Activated CD4-positive, alpha-beta T cell treated with anti-CD3 and anti-CD28 coated beads, Interleukin-2, amount 50 U/mL, for 48 hours (primary cell): ENCODE measurements around the gene MYO9B.
A peak's percentile ranks its signal among the peaks of the same experiment; 100 is the strongest.

Source experiments
- DNase-seq, 2 experiments: peaks; one replicate each; pipeline ENCODE4 v3.0.0-alpha.2; 2020

MYO9B gene

GRCh38 chr19:17226002-17226933 is 150.7 kb downstream of the MYO9B start, which contains the start of gene OCEL1:
OCEL1 (plus strand) TSS chr19:17226226; CDS start chr19:17226248, 22 bp downstream.
- DNase-seq, result peak; percentile 97 to 98

DNA sequence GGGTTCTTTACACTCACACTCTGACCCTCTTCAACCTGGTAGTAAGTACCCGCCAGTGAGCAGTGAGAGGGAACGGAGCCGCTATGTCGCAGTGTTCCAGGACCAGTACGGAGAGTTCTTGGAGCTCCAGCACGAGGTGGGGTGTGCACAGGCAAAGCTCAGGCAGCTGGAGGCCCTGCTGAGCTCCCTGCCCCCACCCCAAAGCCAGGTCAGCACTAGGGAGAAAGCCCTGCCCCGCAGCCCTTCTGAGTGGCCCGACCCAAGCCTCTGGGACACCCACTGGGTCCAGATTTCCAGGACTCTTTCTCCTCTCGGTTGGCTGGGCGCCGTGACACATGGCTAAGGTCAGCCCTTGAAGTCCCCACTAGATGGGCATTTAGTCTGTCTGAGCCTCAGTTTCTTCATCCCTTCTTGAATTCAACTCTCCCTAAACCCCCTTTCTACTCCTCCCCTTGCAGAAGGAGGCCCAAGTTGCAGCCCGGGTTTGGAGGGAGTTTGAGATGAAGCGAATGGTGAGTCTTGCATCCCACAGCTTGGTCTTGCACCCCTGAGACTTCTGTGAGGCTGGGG is 152.3 kb downstream of the MYO9B start:
- DNase-seq, result no peak

- no peak for DNase-seq
Measured at GRCh38 chr19:17229890-17230289, 154.3 kb downstream of the MYO9B start.

DNA sequence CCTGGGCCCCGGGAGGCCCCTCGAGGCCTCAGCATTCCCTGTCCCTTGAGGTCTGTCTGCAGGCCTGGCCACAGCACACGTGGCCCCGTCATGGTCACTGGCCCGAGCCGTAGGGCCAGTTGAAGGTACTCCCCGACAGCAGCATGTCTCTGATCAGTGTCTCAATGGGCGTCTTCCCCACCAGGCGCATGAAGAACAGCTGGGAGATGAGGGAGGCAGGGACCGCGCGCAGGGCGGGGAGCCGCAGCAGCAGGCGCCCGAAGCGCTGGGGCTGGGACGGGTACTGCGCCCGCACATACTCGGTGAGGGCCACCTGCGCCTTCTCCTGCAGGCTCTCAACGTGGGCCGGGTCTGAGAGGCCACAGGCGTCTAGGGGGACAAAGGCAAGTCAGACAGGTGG is 156.7 kb downstream of the MYO9B start:
- DNase-seq, result no peak

- peak; percentile 76 to 83 for DNase-seq
Measured at GRCh38 chr19:17234911-17235299, 159.3 kb downstream of the MYO9B start.

DNA sequence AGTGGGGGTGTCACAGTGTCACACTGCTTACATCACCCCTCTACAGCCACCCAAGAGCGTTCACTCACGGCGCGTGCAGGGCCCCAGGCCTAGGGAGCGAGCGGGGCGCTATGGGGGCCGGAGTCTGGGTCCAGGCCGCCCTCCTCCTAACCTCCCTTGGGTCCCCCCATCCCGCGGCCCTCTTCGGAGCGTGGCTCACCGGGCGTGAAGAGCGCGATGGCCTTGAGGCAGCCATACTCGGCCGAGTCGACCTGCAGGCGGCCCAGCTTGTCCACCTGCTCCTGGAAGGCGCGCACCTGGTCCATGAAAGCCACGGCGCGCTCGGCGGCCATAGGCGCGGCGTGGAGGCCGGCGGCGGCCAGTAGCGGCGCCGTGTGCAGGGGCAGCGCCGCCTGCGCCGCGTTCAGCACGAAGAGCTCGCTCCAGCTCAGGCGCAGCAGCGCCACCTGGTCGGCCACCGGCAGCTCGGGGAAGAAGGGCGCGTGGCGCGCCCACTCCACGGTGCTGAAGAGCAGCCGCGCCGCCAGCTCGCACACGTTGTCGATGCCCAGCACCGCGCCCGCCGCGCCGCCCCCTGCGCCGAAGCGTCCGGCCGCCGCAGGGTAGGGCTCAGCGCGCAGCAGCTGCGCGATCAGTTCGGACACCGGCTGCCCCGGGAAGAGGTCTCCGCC is 159.9 kb downstream of the MYO9B start:
- peak; percentile 69 to 72 for DNase-seq

DNA sequence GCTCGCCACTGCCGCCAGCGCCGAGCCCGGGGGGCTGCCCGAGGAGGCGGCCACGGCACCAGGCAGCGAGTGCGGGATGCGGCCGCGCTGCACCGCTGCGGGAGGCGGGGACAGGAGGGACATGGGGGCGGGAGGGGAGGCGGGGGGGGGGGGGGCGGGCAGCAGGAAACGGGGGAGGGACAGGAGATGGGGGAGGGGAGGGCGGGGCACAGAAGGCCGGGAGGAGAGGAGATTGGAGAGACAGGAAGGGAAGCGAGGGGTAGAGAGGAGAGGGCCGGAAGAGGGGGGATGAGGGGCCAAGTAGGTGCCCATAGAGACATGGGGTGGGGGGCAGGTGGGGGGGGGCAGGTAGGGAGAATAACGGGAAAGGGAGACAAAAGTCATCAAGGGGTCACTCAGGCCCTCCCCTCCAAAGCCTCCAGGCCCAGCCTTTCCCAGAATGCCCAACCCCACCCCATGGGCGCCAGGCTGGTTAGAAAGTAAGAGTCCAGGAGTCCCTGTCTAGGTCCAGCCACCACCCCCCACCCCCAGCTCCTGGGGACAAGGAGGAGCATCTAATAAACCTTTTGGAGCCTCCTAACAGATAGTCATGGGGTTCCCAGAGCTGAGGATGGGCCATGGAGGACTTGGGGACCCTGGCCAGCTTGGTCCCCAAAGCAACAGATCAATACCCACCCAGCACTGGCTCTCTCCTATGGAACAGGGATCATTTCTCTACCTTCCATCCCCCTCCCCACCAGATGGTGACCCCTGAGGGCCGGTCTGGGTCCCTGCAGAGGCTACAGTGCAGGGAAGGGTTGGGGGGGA is 160.6 kb downstream of the MYO9B start:
- DNase-seq, result peak; percentile 49 to 52

DNA sequence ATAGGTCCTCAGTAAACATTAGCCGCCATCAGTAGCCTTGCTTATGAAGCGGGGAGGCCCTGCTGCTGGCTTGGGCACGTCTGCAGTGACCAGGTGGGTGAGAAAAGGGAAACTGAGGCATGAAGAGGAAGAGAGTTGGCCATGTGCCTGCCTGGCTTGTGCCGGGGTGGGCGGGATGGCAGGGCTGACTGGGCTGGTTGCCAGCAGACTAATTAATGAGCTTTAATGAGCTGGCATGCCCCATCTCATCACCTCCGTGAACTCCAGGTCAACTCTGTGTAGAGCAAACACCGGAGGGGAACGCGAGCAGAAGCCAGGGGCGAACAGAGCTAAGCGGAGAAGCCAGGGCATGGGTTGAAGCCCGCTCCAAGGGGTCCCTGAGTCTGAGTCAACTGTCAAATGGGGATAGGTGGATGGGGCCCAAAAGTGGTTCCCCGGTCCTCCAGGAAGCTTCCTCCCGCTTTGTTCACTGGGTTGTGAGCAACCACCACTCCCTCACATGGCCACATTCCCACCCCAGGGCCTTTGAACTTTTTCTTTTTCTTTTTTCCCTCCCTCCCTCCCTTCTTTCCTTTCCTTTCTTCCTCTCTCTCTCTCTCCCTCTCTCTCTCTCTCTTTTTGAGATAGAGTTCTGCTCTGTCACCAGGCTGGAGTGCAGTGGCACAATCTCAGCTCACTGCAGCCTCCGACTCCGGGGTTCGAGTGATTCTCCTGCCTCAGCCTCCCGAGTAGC is 161.4 kb downstream of the MYO9B start:
- DNase-seq, result no peak

- no peak for DNase-seq
Measured at GRCh38 chr19:17237747-17238706, 162.4 kb downstream of the MYO9B start.

DNA sequence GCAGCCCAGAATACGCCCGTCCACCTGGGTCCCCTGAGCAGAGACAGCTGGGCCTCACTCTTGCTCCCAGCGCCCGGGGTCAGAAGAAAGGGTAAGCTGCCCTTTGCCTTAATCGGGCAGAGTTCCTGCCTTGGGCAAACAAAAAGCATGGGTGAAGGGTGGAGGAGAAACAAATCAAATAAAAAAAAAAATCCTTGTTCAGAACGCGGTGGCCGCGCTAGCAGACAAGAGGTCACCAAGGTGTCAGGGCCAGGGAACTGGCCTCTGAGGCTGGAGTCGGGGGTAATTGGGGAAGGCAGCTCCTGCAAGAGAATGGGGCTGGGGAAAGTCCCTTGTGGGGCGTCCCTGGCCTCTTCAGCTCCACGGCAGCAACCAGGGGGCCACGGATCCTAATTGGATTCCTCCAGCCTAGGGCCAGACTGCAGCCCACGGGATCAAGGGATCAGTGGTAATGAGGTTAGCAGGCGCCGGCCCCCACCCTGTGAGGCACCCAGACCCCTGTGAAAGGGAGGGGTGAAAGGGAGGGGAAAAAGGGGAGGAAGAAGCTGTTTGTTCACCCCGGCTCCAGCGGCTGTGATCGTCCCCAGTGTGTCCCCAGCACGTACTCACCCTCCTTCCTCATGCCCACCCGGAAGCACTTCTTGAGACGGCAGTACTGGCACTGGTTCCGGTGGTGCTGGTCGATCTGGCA is 164.6 kb downstream of the MYO9B start:
- DNase-seq, result no peak

- DNase-seq, result no peak
Measured at GRCh38 chr19:17240826-17241399, 165.3 kb downstream of the MYO9B start.

- no peak for DNase-seq
Measured at GRCh38 chr19:17242431-17243208, 167.0 kb downstream of the MYO9B start.

- DNase-seq, result no peak
Measured at GRCh38 chr19:17243211-17243829, 167.7 kb downstream of the MYO9B start.

DNA sequence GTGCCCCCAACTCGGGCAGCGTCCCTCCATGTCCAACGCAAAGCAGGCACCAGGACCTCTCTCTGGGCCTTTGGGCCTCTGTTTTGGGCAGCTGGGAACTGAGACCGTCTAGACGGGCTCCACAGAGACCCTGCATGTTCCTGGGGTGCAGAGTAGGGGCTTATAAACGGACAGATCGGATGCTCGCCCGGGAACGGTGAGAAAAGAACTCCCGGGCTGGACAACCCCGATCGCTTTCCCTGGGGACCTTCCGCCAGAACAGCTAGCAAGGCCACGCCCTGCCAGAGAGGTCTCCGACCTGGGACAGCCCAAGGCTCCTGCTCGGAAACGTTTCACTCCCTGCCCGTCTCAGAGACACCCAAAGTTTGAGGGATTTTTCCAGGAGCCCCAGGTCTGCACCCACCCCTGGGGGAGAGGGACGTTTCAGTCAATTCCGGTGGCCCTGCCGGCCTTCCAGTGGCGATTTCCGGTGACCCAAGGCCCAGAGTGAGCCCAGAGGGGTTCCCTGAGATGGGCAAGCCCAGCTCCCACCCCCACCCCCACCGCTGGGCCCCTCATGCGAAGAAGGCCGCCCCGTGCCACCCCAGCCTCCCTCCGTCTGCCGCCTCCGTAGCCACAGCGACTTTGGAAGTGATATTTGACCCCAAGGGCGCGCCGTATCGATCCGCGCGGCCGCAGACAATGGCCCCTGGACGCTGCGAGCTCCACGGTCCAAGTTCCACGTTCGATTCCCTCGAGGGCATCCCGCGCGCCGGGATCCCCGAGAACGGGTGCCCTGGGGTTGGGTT is 168.4 kb downstream of the MYO9B start:
- DNase-seq, result no peak

DNA sequence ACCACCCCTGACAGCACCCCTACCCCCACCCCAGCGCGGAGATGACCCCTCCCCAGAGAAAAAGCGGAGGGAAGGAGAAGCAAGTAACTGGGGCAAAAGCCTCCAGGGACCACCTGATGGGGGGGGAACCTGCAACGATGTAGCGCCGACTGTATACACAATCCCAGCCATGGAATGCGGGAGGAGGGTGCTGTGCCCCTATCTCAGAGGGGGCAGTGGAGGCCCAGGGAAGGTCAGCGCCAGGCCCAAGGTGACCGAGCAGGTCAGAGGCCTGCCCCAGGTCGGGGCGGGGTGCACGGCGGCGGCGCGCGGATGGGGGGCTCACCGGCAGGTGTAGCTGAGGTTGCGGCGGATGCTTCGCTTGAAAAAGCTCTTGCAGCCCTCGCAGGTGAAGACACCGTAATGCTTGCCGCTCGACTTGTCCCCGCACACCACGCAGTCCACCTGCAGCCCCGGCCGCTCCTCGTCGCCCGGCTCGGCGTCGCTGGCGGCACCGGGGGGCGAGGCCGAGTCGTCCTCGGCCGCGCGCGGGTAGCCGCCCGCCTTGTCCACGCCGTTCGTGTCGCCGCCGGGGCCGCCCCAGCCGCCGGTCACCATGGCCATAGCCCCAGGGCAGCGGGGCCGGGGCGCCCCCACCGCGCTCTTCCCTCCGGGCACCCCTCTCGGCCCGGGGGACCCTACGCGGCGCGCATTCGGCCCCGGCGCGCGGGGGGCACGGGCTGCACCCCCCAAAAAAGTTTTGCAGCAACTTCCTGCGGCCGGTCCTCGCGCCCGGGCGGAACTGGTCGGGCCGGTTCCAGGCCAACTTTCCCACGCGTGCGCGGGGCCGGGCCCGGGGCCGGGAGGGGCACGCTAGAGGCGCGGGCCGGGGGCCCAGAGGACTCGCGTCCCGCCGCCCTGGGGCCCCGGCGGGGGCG is 169.3 kb downstream of the MYO9B start:
- no peak for DNase-seq

- no peak for DNase-seq
Measured at GRCh38 chr19:17245535-17245984, 170.0 kb downstream of the MYO9B start, which contains the start of gene NR2F6. NR2F6 (minus strand) TSS chr19:17245919; CDS start chr19:17245220, 699 bp downstream.
